ENCODE results near the gene OTUD1.
A peak's percentile ranks its signal among the peaks of the same experiment; 100 is the strongest.

Gene OTUD1

GRCh38 chr10:23402856-23403255 is 36.0 kb upstream of the OTUD1 start:
- no peak for TF ChIP-seq CTCF (IDR thresholded peaks at IDR 0.05; ENCODE audit: low read length, missing control alignments)
- no peak for DNase-seq (ENCODE audit: low read depth)

GRCh38 chr10:23403278-23403677 is 35.6 kb upstream of the OTUD1 start:
- TF ChIP-seq CTCF (IDR thresholded peaks at IDR 0.05; ENCODE audit: low read length, missing control alignments): no peak
- no peak overlapping the region for H3K4me3 ChIP-seq (replicated peaks; ENCODE audit: low read depth, low read length)
- DNase-seq (ENCODE audit: low read depth): no peak

More at GRCh38 chr10:23402856-23403255, 36.0 kb upstream of the OTUD1 start:
- H3K4me3 ChIP-seq (replicated peaks; ENCODE audit: low read depth, low read length): no peak overlapping the region

GRCh38 chr10:23403719-23404118 is 35.2 kb upstream of the OTUD1 start:
- TF ChIP-seq CTCF (IDR thresholded peaks at IDR 0.05; ENCODE audit: low read length, missing control alignments): no peak
- DNase-seq (ENCODE audit: low read depth): no peak
- no peak overlapping the region for H3K4me3 ChIP-seq (replicated peaks; ENCODE audit: low read depth, low read length)

- H3K4me3 ChIP-seq (replicated peaks; ENCODE audit: low read depth, low read length): no peak overlapping the region
- DNase-seq (ENCODE audit: low read depth): no peak
- no peak for TF ChIP-seq CTCF (IDR thresholded peaks at IDR 0.05; ENCODE audit: low read length, missing control alignments)
These were observed 34.4 kb upstream of the OTUD1 start for GRCh38 chr10:23404461-23404980.

- H3K4me3 ChIP-seq (replicated peaks; ENCODE audit: low read depth, low read length): no peak overlapping the region
- DNase-seq (ENCODE audit: low read depth): peak; percentile 88
- no peak for TF ChIP-seq CTCF (IDR thresholded peaks at IDR 0.05; ENCODE audit: low read length, missing control alignments)
These were observed 33.3 kb upstream of the OTUD1 start for GRCh38 chr10:23405540-23405939.

- no peak for DNase-seq (ENCODE audit: low read depth)
- no peak overlapping the region for H3K4me3 ChIP-seq (replicated peaks; ENCODE audit: low read depth, low read length)
- TF ChIP-seq CTCF (IDR thresholded peaks at IDR 0.05; ENCODE audit: low read length, missing control alignments): no peak
These were observed 32.5 kb upstream of the OTUD1 start for GRCh38 chr10:23406409-23406808.

- DNase-seq (ENCODE audit: low read depth): peak; percentile 64
- H3K4me3 ChIP-seq (replicated peaks; ENCODE audit: low read depth, low read length): no peak overlapping the region
- no peak for TF ChIP-seq CTCF (IDR thresholded peaks at IDR 0.05; ENCODE audit: low read length, missing control alignments)
These were observed 30.4 kb upstream of the OTUD1 start for GRCh38 chr10:23408330-23408976.

Data from fibroblast of pulmonary artery (primary cell).